H1 (cell line): Measurements from ENCODE around the gene ARF3. TPM values are rescaled to one million over a fixed set of nuclear protein-coding genes. Genes with fewer than 3 reads are reported as not detected.

ENCODE experiments used
- ASH2L ChIP-seq: fragments of 200-600, 300-600 bp; sonication (generic); IDR thresholded peaks from one replicate; pipeline ENCODE4 v1.7.1; 2017; ENCODE audit warnings: low read length
- CHD1 ChIP-seq: IDR thresholded peaks from 2 replicates; pipeline ENCODE4 v1.6.1; 2012; ENCODE audit warnings: low read depth, low read length, improper control_type of control experiment
- RBBP5 ChIP-seq: IDR thresholded peaks from 2 replicates; pipeline ENCODE4 v1.7.1; 2012; ENCODE audit warnings: low read depth, mild to moderate bottlenecking, inconsistent platforms, low read length, moderate library complexity, borderline replicate concordance
- polyA plus RNA-seq, 7 experiments: library from polyadenylated mRNA; depleted of rRNA in 3 of 7; stranded (reverse) in 5 of 7; unstranded in 2 of 7; fragments of >200 nt in 5 of 7; fragments of 200-250 nt in 2 of 7; gene quantifications; 1 replicate in 5 of 7; 2 replicates in 1 of 7; 4 replicates in 1 of 7; pipeline versions ENCODE4 v1.2.1 to v1.2.3, GENCODE V29; 2011 to 2013; ENCODE audit warnings: missing spikeins in 2 of 7, mixed read lengths in 2 of 7
- total RNA-seq: library from RNA; stranded (reverse); fragmentation: NEBNext Ultra II Directional; extraction: Animal tissue kit (Norgen Biotek cat#: 25700); gene quantifications from 2 replicates; pipeline ENCODE4 v1.2.1, GENCODE V29; 2021

ARF3 gene
- total and polyA plus RNA-seq, 2 of the 8 experiments (the other 6 are each of a cell fraction or from before 2014, with no cell fraction given) = 231 to 250 TPM

- TF ChIP-seq CHD1 (no peak), RBBP5 (no peak), ASH2L (peak; percentile 31)
Measured at GRCh38 chr12:48980389-48980952, 23.2 kb upstream of the ARF3 start (continued).
